ENCODE data around the gene S1PR2. TPM values are rescaled to one million over a fixed set of nuclear protein-coding genes. Genes with fewer than 3 reads are reported as not detected.

S1PR2 gene
- total and polyA plus RNA-seq, 9 of the 15 experiments (the other 6 are each of a cell fraction or from before 2014, with no cell fraction given), result 1.5 to 3.9 (median 2.0) TPM

DNA sequence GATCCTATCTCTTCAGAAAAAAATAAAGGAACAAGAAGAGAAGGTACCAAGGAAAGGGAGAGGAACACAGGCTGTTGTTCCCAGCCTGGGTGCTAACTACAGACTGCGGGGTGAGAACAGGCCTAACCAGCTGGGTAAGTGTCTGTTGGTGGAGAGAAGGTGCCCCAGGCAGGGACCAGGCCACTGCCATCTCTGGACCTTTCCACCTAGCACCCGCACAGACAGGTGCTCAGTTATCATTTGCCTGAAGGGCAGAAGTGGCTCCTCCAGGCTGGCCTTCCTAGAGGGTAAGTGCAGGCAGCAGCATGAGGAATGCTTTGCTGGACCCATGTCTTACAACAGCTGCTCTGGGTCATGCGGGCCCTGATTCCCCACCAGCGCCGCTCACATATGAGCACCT, 46.5 kb downstream of the S1PR2 start:
- TF ChIP-seq ZNF449 (CRISPR knock-in tag; IDR thresholded peaks at IDR 0.05), result no peak
- no peak for TF ChIP-seq SMAD3 (CRISPR knock-in tag; conservative IDR thresholded peaks at IDR 0.05)
- no peak for TF ChIP-seq HDAC2 (IDR thresholded peaks at IDR 0.05)
- no peak for TF ChIP-seq ZNF583 (CRISPR knock-in tag; IDR thresholded peaks at IDR 0.05)
- no peak for TF ChIP-seq ZZZ3 (IDR thresholded peaks at IDR 0.05)
- no peak for TF ChIP-seq ZBTB8A (IDR thresholded peaks at IDR 0.05; ENCODE audit: partially characterized antibody)
- no peak for TF ChIP-seq ZNF764 (CRISPR knock-in tag; IDR thresholded peaks at IDR 0.05; ENCODE audit: low read depth)
- TF ChIP-seq, protein P1, sequence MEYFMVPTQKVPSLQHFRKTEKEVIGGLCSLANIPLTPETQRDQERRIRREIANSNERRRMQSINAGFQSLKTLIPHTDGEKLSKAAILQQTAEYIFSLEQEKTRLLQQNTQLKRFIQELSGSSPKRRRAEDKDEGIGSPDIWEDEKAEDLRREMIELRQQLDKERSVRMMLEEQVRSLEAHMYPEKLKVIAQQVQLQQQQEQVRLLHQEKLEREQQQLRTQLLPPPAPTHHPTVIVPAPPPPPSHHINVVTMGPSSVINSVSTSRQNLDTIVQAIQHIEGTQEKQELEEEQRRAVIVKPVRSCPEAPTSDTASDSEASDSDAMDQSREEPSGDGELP (CRISPR knock-in tag; IDR thresholded peaks at IDR 0.05; ENCODE audit: borderline replicate concordance), result no peak
- TF ChIP-seq CREBBP (IDR thresholded peaks at IDR 0.05; ENCODE audit: low read depth, low read length), result no peak
- no peak for TF ChIP-seq ZNF134 (CRISPR knock-in tag; conservative IDR thresholded peaks at IDR 0.05)
- BruUV-seq (replicated peaks), result no TSS peak
- DNase-seq (ENCODE audit: extremely low read depth in 1 of 4, low spot score in 3 of 4) (no peak), ATAC-seq (no peak; the same call in 2 of the 3 replicates), FAIRE-seq (no peak)
- H4K20me1 ChIP-seq (replicated peaks; ENCODE audit: control insufficient read depth, insufficient read depth, low read length), result peaks cover 23% of the 10 kb centered on the region
- H3K79me2 ChIP-seq (ENCODE audit: control insufficient read depth, insufficient read depth, low read length), result peaks cover 70% of the 10 kb centered on the region
- no peaks in the 10 kb centered on the region for H3K27me3 ChIP-seq (ENCODE audit: control insufficient read depth in 2 of 2, insufficient read depth in 2 of 2, low read length in 2 of 2)
- no peaks in the 10 kb centered on the region for H3K9me1 ChIP-seq (ENCODE audit: control insufficient read depth, insufficient read depth, low read length)
- intact Hi-C loops (cut with micrococcal nuclease) (no loop called here), in situ Hi-C loops (cut with MboI) (no loop called here)
- 100% methylated on average over 4 of the region's 5 CpGs for WGBS (ENCODE audit: insufficient coverage, low coverage, missing lambda C conversion rate)
- H3K9me3 ChIP-seq (replicated peaks; ENCODE audit: control insufficient read depth, insufficient read depth, low read depth, low read length), result no peaks in the 10 kb centered on the region
- H3K9ac ChIP-seq (ENCODE audit: insufficient read depth in 1 of 2, low read depth in 2 of 2, low read length in 2 of 2), result no peak overlapping the region
- CTCF ChIA-PET (ENCODE audit: low intra/inter-chr PET ratio), result no interaction called here
- H3K36me3 ChIP-seq (ENCODE audit: control insufficient read depth, insufficient read depth, low read length), result peaks cover 84% of the 10 kb centered on the region
- H3K4me2 ChIP-seq (ENCODE audit: insufficient read depth, low read length), result no peak overlapping the region
- no peak overlapping the region for H3K27ac ChIP-seq (ENCODE audit: extremely low read depth, low read depth, low read length)
- H2AFZ ChIP-seq (ENCODE audit: low read depth, low read length), result no peak overlapping the region
- no peak overlapping the region for H3K4me3 ChIP-seq
- POLR2A ChIA-PET, result interaction anchor here (0.6 to 2.5 kb wide), 5 partner anchors 9 to 131 kb away, joined by 3 to 14 read pairs (median 4); partner anchors contain the start of gene DNMT1
- peaks cover 3 to 7% of the 10 kb centered on the region in 2 experiments; a peak in 3 of 5 replicates for H3K4me1 ChIP-seq (replicated peaks in 1 of 2; ENCODE audit: control insufficient read depth in 2 of 2, insufficient read depth in 2 of 2, low read length in 2 of 2)

Measured in K562 (cell line).